K562 (cell line): Measurements from ENCODE around the gene SPTSSA.

Experiments used
- CREB1 ChIP-seq, 2 experiments: sonication (generic) in 1 of 2; formaldehyde crosslinking in 1 of 2; IDR thresholded peaks; 2 replicates each; pipeline versions ENCODE4 v1.6.1 to v1.8.0; 2012 to 2022; ENCODE audit warnings: inconsistent platforms in 1 of 2, mild to moderate bottlenecking in 1 of 2, missing genetic modification reagents in 1 of 2, moderate library complexity in 1 of 2
- HDAC2 ChIP-seq: fragments of 450-650 bp; IDR thresholded peaks from 2 replicates; pipeline ENCODE4 v1.6.1; 2016; ENCODE audit warnings: mild to moderate bottlenecking
- MAFF ChIP-seq: IDR thresholded peaks from 2 replicates; pipeline ENCODE4 v1.6.1; 2012; ENCODE audit warnings: low read length, improper control_type of control experiment
- MAZ ChIP-seq, 2 experiments: fragments of 450-650 bp in 1 of 2; sonication (generic) in 1 of 2; formaldehyde crosslinking; IDR thresholded peaks in 1 of 2; conservative IDR thresholded peaks in 1 of 2; 2 replicates each; pipeline versions ENCODE4 v1.4.0 to v1.5.0; 2020; ENCODE audit warnings: mild to moderate bottlenecking in 1 of 2, missing genetic modification reagents in 1 of 2
- NCOA1 ChIP-seq: fragments of 450-650 bp; IDR thresholded peaks from 2 replicates; pipeline ENCODE4 v1.6.1; 2016; ENCODE audit warnings: low read depth
- NFXL1 ChIP-seq: fragments of 450-650 bp; formaldehyde crosslinking; IDR thresholded peaks from 2 replicates; pipeline ENCODE4 v1.4.0; 2021; ENCODE audit warnings: mild to moderate bottlenecking
- NRF1 ChIP-seq, 2 experiments: fragments of 450-650 bp; IDR thresholded peaks in 1 of 2; conservative IDR thresholded peaks in 1 of 2; 2 replicates each; pipeline ENCODE4 v1.6.1; 2014; ENCODE audit warnings: mild to moderate bottlenecking in 2 of 2
- RFX5 ChIP-seq: IDR thresholded peaks from 2 replicates; pipeline ENCODE4 v1.6.1; 2011; ENCODE audit warnings: low read depth, mild to moderate bottlenecking, improper control_type of control experiment, low read length
- ZNF408 ChIP-seq: fragments of 250-450 bp; sonication (Bioruptor Pico); IDR thresholded peaks from 2 replicates; pipeline ENCODE4 v1.4.0; 2020; ENCODE audit warnings: low read depth, mild to moderate bottlenecking, moderate library complexity
- TF ChIP-seq, protein P1 (sequence below), 3 experiments: fragments of 200-800 bp in 1 of 3; fragments of 250-450 bp in 1 of 3; fragments of 450-650 bp in 1 of 3; sonication (Bioruptor Pico) in 1 of 3; sonication (Bioruptor generic) in 1 of 3; formaldehyde crosslinking in 1 of 3; IDR thresholded peaks; 2 replicates each; pipeline versions ENCODE4 v1.6.1 to v1.8.0; 2016 to 2022; ENCODE audit warnings: mild to moderate bottlenecking in 2 of 3, missing genetic modification characterization in 2 of 3, missing compliant biosample characterization in 1 of 3, moderate library complexity in 1 of 3
- TF ChIP-seq, protein P2 (sequence below): fragments of 250-450 bp; sonication (Bioruptor Pico); IDR thresholded peaks from 2 replicates; pipeline ENCODE4 v1.8.0; 2021; ENCODE audit warnings: mild to moderate bottlenecking, moderate library complexity
- TF ChIP-seq, protein P3 (sequence below): sonication (generic); formaldehyde crosslinking; IDR thresholded peaks from 2 replicates; pipeline ENCODE4 v1.4.0; 2020; ENCODE audit warnings: mild to moderate bottlenecking, missing genetic modification reagents
- TF ChIP-seq, protein P4 (sequence below), 2 experiments: fragments of 450-650 bp in 1 of 2; sonication (generic) in 1 of 2; formaldehyde crosslinking in 1 of 2; IDR thresholded peaks in 1 of 2; conservative IDR thresholded peaks in 1 of 2; 2 replicates each; pipeline versions ENCODE4 v1.6.1 to v1.8.1; 2016 to 2023; ENCODE audit warnings: mild to moderate bottlenecking in 2 of 2, moderate library complexity in 2 of 2, inconsistent platforms in 1 of 2, missing genetic modification reagents in 1 of 2

DNA sequence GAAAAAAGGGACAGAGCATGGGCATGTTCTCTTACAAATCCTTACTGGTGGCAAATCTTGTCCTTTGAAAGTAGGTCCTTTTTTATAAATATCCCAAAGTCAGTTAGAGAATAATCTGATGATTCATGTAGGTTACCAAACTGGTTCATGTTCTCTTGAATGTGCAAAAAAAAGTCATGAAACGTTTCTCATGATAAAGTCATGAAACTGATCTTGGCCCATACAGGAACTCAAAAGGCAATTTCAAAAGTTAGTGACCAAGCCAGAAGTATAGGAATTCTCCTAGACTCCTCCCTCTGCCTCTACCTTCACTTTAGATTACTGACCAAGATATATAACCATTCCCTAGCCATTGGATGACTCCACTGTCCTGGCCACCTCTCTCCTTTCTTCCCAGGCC, 27.3 kb upstream of the SPTSSA start:
- TF ChIP-seq, protein P1, sequence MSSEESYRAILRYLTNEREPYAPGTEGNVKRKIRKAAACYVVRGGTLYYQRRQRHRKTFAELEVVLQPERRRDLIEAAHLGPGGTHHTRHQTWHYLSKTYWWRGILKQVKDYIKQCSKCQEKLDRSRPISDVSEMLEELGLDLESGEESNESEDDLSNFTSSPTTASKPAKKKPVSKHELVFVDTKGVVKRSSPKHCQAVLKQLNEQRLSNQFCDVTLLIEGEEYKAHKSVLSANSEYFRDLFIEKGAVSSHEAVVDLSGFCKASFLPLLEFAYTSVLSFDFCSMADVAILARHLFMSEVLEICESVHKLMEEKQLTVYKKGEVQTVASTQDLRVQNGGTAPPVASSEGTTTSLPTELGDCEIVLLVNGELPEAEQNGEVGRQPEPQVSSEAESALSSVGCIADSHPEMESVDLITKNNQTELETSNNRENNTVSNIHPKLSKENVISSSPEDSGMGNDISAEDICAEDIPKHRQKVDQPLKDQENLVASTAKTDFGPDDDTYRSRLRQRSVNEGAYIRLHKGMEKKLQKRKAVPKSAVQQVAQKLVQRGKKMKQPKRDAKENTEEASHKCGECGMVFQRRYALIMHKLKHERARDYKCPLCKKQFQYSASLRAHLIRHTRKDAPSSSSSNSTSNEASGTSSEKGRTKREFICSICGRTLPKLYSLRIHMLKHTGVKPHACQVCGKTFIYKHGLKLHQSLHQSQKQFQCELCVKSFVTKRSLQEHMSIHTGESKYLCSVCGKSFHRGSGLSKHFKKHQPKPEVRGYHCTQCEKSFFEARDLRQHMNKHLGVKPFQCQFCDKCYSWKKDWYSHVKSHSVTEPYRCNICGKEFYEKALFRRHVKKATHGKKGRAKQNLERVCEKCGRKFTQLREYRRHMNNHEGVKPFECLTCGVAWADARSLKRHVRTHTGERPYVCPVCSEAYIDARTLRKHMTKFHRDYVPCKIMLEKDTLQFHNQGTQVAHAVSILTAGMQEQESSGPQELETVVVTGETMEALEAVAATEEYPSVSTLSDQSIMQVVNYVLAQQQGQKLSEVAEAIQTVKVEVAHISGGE (CRISPR knock-in tag; IDR thresholded peaks at IDR 0.05), result no peak
- TF ChIP-seq, protein P2, sequence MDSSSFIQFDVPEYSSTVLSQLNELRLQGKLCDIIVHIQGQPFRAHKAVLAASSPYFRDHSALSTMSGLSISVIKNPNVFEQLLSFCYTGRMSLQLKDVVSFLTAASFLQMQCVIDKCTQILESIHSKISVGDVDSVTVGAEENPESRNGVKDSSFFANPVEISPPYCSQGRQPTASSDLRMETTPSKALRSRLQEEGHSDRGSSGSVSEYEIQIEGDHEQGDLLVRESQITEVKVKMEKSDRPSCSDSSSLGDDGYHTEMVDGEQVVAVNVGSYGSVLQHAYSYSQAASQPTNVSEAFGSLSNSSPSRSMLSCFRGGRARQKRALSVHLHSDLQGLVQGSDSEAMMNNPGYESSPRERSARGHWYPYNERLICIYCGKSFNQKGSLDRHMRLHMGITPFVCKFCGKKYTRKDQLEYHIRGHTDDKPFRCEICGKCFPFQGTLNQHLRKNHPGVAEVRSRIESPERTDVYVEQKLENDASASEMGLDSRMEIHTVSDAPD (CRISPR knock-in tag), result no peak
- no peak for TF ChIP-seq NFXL1
- no peak for TF ChIP-seq CREB1 (IDR thresholded peaks at IDR 0.05)
- no peak for TF ChIP-seq CREB1 (CRISPR knock-in tag; IDR thresholded peaks at IDR 0.05)
- TF ChIP-seq NRF1 (conservative IDR thresholded peaks at IDR 0.05 in 1 of 2, IDR thresholded peaks at IDR 0.05 in 1 of 2), result no peak
- TF ChIP-seq HDAC2, result no peak
- TF ChIP-seq, protein P3, sequence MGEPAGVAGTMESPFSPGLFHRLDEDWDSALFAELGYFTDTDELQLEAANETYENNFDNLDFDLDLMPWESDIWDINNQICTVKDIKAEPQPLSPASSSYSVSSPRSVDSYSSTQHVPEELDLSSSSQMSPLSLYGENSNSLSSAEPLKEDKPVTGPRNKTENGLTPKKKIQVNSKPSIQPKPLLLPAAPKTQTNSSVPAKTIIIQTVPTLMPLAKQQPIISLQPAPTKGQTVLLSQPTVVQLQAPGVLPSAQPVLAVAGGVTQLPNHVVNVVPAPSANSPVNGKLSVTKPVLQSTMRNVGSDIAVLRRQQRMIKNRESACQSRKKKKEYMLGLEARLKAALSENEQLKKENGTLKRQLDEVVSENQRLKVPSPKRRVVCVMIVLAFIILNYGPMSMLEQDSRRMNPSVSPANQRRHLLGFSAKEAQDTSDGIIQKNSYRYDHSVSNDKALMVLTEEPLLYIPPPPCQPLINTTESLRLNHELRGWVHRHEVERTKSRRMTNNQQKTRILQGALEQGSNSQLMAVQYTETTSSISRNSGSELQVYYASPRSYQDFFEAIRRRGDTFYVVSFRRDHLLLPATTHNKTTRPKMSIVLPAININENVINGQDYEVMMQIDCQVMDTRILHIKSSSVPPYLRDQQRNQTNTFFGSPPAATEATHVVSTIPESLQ, result no peak
- TF ChIP-seq NCOA1, result no peak
- TF ChIP-seq MAFF, result no peak
- no peak for TF ChIP-seq ZNF408 (CRISPR knock-in tag)
- no peak for TF ChIP-seq RFX5
- no peak for TF ChIP-seq MAZ (CRISPR knock-in tag; conservative IDR thresholded peaks at IDR 0.05 in 1 of 2, IDR thresholded peaks at IDR 0.05 in 1 of 2)
- TF ChIP-seq, protein P4, sequence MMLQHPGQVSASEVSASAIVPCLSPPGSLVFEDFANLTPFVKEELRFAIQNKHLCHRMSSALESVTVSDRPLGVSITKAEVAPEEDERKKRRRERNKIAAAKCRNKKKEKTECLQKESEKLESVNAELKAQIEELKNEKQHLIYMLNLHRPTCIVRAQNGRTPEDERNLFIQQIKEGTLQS (IDR thresholded peaks at IDR 0.05), result no peak
- TF ChIP-seq, protein P4 (CRISPR knock-in tag; conservative IDR thresholded peaks at IDR 0.05), result no peak
